Ecto neural progenitor cell (in vitro differentiated cells): ENCODE results near the gene BRWD1.
A peak's percentile ranks its signal among the peaks of the same experiment; 100 is the strongest.

ENCODE experiments used
- DNase-seq: peaks from one replicate; pipeline ENCODE4 v3.0.0-alpha.2; 2018; ENCODE audit warnings: low spot score

Gene BRWD1

DNA sequence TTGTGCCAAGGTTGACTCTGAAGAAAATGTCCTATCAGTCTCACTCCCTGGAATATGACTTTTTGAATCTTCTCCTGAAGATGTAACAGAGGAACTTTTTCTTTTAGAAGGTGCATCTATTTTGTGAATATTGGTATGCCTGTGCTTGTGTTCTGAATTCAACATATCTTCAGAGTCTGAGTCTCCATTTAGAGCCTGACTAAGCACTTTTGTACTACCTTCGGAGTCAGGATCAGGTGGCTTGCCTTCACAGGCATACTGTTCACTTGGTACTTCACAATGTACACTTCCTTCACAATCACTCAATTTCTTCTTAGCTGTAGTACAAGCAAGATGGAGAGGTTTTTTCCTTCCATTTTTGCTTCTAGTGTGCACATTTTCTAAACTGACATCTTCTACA lies 116.6 kb downstream of the BRWD1 start:
- DNase-seq: no peak

DNA sequence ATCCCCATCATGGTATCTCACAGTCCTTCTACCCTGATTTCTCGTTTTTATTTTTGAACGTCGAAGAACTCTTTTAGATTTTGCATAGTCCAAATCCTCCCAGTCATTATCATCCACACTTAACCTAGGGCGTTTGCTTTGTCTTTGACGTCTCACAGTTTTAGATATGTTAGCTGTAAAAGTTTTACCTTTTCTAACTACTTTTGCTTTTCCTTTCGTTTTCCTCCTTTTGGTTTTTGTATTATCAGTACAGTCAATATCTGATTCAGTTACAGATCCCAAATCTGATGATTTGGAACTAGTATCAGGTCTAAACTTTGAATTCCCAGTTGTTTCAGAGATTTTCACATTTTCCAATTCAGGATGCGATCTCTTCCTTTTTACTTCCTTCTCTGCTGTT lies 117.1 kb downstream of the BRWD1 start:
- no peak for DNase-seq

DNA sequence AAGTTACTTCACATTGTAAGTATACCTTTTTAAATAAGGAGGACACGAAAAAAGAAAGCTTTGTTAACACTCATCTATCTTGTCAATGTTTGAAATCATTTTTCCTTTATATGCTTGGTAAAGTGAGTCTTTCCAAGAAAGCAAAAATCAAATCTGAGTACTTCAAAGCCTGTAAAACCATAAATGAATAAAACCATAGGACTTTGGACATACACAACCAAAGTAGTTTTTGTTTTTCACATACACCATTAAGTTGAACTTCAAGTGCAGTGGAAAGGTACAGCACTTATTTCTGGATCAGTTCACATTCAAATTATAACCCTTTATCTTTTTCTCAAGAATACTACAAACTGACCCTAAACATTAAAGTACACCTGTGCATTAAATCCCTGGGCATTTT lies 120.1 kb downstream of the BRWD1 start:
- DNase-seq: no peak

DNA sequence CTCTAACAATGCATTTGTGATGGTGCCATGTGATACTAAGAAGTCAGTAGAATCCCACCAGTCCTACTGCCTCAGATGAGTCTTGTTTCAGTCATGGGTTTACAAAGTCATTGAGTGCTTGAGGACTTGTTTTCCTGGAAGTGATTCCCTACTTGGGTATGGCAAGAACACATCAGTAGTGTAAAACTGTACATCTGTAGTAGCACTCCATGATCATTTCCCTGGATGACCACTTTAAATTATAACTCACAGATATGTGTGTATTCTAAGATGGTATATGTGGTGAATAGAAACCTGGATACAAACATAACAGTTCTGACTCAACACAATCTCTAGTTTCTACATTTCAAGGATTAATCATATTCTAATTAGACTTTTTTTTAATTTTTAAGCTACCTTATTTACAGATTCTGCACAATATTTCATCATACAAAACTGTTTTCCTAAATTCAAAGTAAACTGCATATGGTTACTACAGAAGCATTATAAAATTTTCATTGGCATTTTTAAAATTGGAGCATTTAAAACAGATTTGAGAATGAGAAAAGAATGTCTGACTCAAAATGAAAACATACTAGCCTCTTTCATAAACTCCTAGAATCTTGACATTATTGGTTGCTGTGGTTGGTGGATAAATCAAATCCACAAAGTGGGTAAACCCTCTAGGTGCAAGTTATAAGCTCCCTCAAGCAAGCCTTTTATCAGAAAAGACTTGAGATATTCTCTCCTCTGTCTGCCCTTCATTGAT lies 123.4 kb downstream of the BRWD1 start:
- DNase-seq: no peak

DNA sequence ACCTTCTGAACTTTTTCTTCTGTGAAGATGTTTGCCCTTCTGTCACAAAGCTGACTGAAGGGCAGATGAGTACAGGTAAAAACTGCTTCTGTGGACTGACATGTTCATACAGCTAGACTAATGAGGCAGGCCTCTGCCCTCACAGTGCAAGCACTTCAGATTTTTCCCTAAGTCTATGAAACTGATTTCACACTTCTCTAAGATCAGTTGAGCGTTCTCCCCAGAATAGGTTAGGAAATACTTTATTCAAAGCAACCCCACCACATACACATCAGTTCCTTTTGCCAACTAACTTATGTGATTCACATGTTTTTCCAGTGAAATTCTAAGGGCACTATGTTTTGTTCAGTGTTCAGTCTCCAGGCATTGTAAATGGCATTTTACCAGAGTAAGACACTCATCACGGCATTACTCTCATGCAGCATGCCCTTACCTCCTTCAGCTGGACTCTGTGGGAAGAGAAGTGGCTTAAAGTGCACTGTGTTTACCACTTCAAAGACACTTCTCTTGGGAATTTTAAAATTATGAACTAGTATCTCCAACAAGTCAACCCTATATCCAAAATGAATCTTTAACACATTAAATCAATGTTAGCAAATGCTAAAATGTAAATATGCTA lies 124.8 kb downstream of the BRWD1 start:
- DNase-seq: no peak

DNA sequence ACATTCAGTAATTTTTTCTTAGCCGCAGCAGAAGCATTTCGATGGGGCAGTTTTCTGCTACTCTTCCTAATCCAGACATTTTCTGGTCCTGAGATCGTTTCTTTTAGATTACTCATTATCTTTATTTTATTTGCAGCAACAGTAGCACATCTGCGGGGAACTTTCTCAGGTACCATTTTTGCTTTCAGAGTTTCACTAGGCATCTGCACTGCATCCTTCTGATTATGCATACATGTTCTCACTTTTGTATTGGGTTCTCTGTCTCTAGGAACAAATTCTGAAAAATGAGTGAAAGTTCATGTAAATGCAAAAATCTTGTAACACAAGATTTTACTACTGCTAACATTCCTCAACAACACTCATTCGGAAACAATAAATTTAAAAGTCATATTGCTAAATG lies 126.3 kb downstream of the BRWD1 start:
- DNase-seq: no peak

DNA sequence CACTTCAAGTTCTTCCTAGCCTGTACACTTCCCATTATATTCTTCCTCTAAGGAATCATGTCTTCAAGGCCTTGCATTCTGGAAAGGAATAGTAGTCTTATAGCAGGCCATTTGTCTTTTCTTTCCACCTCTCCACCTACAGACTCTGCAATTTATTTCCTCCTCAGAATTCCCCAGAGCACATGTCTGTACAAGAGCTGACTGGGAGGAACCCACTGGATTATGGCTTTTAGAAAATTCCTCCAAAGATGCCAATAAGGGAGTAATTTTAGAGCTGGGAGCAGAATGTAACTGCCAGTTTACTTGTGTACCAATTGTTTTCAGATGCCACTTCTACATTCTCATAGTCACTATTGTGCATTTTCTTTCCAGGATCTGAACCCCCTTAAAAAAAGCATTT lies 126.8 kb downstream of the BRWD1 start:
- DNase-seq: no peak

DNA sequence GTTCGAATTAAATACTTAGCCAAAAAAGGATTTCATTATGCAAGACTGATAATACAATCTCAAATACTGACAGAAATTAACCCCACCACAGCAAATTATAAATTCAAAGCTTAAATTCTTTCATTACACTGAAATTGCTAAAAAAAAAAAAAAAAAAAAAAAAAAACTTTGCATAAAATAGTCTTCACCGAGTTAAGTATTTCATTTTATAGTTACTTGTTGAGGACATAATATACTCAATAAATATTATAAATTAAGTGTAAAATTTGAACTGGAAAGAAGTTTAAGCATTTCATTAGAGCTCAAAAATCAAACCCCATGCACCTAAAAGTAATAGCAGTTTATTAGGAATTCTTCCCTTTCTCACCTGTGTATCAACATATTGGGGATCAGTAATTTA lies 128.3 kb downstream of the BRWD1 start:
- no peak for DNase-seq

DNA sequence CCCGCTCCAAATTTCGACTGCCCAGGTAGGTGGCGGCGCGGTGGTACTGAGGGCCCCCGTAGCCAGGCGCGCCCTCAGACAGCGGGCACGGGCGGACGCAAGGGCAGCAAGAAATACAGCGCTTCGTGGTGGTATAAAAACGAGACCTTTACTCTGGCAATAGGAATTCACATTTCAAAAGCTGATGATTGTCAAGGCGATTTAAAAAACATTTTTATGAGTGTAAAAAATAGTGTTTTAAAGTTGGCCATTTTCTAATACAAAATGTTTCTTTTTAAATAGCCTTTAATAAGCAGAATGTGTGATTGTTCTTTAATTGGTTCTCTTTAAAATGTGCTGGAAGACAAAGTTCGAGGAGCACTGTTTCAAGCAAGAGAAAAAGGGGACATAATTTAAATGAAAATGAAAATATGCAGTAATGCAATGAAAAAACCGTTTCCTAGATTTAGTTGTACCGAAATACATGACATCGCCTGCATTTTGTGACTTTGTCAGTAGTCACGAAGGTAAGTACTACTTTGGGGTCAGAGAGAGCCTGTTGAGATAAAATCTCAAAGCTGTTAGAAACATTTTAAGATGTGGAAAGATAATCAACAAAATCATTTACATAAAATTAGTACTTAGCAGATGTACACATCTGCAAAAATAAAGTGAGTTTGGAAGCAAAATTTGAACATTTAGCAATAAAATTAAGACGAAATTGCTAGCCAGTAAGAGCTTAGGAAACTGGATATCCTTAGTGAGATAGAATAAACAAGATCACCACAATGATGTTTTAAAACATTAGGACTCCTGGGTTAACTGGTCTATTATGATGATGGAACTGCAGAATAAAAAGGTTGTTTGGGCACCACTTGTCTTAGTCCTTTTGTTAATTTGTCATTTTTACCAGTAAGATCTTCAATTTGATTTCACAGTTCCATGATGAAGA lies 129.1 kb downstream of the BRWD1 start:
- no peak for DNase-seq

DNA sequence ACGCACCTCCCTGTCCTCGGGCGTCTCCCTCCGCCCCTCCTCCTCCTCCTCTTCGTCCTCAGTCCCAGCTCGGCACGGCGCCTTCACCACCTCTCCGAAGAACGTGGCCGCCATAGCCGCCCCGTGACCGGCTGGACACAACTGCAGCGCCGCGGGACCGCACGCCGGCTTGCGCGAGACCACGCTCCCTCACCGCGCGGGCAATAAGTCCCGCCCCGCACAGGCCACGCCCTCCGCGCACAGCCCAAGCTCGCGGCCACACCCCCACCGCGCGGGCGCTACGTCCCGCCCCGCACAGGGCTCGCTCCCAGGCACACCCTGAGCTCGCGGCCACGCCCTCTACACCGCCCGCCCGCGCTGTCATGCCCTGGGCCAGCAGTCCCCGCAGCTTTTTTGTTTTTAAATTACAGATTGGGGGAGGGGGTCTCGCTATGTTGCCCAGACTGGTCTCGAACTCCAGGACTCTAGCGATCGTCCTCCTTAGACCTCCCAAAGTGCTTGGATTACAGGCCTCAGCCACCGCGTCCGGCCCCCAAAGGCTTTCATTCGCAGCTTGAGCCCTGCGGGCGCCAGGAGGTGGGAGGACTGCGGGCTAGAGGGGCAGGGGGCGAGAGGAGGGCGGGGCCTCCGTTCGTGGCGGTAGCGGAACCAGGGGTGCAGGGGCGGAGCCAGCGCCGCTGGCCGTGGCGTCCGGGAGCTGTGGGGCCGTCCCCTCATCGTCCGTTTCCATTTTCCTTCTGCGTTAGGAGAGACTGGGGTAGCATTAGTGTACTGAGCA lies 130.0 kb downstream of the BRWD1 start, which contains the start of gene PSMG1:
PSMG1 (minus strand) TSS at position 180 of the 778 bp plus-strand sequence; CDS start at position 114, 66 bp downstream.
- DNase-seq: peak; percentile 96

DNA sequence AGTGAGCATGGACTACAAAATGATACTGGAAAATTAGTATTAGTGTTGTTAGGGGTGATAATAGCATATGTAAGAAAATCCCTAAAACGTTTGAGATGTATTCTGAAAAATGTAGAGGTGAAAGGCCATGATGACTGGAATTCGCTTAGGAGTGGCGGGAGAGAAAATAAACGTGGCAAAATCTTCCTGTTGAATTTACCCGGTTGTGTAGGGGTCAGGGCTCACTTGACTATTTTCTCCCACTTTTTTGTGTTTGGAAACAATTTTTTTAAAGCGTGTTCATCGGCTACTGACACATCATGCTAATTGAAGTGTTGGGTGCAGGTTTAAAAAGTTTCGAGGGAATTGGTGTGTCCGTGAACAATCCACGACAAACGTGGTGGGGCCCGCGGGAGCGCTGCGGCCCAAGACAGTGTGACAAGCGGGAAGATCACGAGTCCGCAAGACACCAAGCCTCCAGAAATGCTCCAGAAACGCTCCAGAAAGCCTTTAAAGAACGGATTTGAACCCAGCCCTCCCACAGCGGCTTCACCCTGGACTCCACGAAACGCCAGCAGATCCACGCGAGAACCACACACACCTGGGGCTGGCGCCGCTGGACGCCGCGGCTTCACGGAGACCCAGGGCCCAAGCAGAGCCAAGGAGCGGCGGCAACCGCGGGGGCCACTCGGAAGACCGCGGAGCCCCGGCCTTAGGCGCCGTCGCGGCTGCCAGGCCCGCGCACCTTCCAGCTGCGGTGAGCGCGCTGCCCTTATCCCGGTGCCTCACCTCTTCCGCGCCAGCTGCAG lies 130.8 kb downstream of the BRWD1 start:
- peak; percentile 52 for DNase-seq

DNA sequence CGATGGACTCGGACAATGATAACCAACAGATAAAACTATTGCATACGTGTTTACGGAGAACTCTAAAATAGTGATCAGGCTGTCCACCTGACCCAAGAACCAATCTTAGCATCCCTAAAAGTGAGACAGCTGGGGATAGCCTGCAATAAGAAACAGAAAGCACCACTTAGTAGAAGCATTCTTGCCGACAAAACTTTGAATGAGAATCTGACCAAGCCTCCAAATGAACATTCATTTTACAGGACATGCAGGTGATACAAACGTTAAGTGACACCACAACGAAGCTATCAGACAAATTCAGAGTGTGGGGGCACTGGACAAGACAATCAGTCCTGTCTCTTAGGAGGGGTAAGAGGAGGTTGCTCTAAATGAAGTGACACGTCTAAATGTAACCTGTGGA lies 131.4 kb downstream of the BRWD1 start:
- no peak for DNase-seq

DNA sequence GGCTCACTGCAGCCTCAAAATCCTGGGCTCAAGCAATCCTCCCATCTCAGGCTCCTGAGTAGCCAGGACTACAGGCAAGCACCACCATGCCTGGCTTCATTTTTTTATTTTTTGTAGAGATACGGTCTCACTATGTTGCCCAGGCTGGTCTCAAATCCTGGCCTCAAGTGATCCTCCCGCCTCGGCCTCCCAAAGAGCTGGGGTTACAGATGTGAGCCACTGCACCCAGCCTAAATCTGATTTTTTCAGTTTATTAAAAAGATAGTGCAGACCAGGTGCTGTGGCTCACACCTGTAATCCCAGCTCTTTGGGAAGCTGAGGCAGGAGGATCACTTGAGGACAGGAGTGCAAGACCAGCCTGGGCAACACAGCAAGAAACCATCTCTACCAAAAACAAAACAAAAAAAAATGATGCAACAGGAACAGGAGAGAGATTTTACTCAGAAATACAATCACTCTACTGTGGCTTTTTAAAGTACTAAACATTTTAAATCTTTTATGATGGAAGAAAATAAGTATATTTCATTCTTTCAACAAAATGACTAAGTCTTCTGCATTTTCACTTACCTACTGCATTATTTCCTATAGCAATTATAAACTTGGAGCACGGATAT lies 132.1 kb downstream of the BRWD1 start:
- no peak for DNase-seq

DNA sequence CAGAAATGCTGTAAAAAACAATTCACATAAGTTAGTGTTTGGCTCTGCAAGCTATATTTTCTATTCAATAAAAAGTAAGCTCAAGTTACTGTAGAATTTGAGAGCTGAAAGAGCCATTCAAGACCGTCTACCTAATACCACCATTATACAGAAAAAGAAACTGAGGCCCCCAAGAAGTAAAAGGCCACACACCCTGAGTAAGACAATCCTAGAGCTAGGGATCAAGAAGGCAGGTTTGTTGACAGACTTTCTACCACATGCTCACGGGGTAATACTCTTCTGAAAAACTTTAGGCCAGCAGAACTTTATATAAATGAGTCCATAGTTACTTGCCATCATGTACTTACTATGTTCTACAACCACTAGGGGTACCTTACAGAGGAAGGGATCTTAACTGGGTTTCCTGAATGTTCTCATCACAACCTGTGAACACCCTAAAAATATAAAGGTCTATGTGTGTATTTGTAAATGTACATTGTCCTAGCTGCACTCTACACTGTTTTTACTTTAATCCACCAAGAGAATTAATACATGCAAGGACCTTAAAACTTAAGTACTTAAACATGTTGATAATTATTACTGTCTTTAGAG lies 132.9 kb downstream of the BRWD1 start:
- DNase-seq: no peak

DNA sequence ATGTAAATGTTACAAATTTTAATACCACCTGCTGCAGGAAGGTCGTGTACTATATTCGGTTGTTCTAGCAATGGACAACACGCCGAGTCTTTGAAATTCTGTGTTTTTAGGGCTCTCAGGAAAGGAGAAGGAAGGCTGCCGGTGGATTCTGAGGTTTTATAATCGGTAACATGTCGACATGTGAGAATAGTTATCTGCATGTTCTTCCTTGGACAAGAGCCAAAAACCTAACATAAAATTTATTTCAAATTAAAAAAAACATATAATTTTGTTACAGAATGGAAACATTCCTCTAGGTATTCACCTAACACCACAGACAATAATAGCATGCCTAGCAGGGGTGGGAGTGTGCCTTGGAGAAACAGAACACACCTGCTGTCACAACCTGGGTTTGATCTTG lies 135.0 kb downstream of the BRWD1 start:
- no peak for DNase-seq

DNA sequence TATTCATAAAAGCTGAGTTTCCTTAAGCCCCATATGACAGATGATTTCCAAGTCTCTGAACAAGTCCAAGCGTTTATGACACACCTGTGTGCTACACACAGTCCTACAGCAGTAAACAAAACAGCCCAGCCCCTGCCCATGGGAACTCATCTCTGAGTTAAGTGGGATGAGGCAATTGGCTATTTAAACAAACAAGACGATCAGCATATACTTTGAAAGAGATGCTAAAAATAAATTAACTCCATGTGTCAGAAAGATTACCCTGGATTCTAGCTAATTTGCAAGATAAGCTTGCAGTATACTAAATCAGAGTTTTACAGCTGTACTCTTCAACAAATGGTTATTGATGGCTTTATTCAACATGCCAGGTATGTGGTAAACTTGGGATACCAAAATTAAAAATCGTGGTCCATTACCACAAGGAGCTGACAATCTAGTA lies 137.1 kb downstream of the BRWD1 start:
- DNase-seq: no peak

DNA sequence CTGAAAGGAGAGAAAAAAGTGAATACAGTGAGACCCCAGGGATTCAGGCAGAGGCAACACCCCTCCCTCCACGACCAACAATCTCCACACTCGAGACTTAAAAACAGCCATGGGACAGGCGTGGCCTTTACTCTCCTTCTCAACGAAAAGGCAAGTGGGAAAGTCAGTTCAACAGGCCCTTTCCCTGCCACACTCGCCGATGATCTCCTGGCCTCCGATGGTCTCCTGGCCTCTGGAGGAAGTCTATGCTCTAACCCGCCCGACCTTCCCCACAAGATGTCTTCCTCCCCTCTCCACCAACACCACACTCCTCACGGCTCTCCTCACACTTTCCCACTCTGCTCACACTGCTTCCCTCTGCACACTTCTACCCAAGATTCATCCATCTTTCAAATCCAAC lies 137.8 kb downstream of the BRWD1 start:
- no peak for DNase-seq

DNA sequence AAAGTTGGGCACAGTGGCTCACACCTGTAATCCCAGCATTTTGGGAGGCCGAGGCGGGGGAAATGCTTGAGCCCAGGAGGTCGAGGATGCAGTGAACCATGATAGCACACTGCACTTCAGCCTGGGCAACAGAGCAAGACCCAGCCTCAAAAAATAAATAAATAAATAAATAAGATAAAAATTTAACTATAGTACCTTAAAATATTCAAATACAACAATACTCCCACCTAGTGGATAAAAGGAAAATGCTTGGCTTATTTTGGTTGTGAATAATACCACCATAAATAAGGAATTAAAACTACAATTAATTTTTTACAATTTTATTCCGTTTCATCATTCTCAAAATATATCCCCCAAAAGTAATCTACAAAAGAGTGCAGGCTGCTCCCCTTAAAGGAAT lies 138.3 kb downstream of the BRWD1 start:
- no peak for DNase-seq

DNA sequence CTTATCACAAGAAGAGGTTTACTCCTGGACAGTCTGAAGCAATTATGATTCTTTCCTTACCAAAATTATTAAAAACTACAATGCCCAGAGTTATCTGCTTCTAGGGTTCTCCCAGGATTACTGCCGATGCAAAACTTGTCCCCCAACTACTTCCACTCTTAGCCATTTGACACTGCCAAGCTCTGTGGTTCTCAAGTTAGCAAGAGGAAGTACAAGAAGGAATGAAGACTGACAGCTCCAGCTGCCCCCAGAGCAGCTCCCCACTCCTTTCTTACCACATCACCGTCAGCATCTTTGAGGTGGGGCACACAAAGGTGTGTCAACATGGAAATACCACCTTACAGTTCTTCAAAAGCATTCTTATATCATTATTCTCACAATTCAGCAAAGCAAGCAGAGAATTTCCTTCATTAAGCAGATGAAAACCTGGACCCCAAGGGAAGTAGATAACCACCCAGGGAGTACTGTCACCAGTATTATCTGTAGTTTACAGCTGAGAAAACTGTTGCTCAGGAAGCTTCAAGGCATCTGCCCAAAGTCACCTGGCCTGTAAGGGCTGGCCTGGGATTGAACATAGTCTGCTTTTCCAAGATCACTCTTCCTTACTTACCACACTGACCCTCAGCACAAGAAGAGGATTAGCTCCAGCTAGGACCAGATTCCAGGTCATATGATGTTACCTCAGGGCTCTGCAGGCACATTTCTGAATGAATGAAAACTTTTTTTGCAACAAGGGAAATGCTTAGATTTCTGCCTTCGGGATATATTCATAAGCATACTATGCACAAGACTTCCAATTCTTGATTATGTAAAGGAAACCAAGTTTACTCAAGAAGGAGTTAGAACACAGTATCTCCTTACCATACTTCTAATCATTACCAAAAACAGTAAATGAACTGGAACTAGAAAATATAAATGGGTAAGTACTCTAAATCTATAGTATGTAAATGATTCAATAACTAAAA lies 139.4 kb downstream of the BRWD1 start:
- no peak for DNase-seq
